GM12878 (cell line): ENCODE results near the gene NDC80. TPM values are rescaled to one million over a fixed set of nuclear protein-coding genes. Genes with fewer than 3 reads are reported as not detected.

Experiments used
- ATAC-seq: fragments of 200-7000 bp; cut with Tn5 transposase; 3 replicates; pipeline ENCODE4 v1.9.1; 2020; ENCODE audit warnings: mild to moderate bottlenecking, moderate library complexity
- BruUV-seq: library from RNA; stranded (reverse); fragments of 400-500 nt; replicated peaks from 2 replicates; lab custom pipeline; 2021; lab: Mats Ljungman, UMichigan
- CTCF ChIA-PET: fragments of 300-600 bp; sonication (Branson Sonifier 250); formaldehyde crosslinking; extraction: SDS; loops from one replicate; lab custom pipeline; 2021; ENCODE audit warnings: inconsistent platforms; lab: Yijun Ruan, JAX
- POLR2A ChIA-PET: fragments of 350-600 bp; formaldehyde crosslinking; extraction: SDS; loops from one replicate; lab custom pipeline; 2021; ENCODE audit warnings: inconsistent platforms; lab: Charles Lee
- RAD21 ChIA-PET: fragments of 300-600 bp; sonication (Branson Sonifier 250); formaldehyde crosslinking; loops from one replicate; lab custom pipeline; 2023; ENCODE audit warnings: antibody characterized with exemption; ENCODE audit not compliant: unreplicated experiment; lab: Charles Lee
- SMC1A ChIA-PET: fragments of 300-600 bp; sonication (Branson Sonifier 250); formaldehyde crosslinking; loops from one replicate; lab custom pipeline; 2023; ENCODE audit not compliant: unreplicated experiment, uncharacterized antibody; lab: Charles Lee
- DNase-seq: peaks from one replicate; pipeline ENCODE4 v3.0.0-alpha.2; 2011; ENCODE audit warnings: low read depth, low spot score
- FAIRE-seq: peaks from 3 replicates; lab custom pipeline; 2011; peaks lifted over from hg19 to GRCh38; lab: Jason Lieb, UNC
- H2AFZ ChIP-seq: 2 replicates; pipeline ENCODE4 v1.6.0; 2011; ENCODE audit warnings: low read depth, low read length, control low read depth; ENCODE audit not compliant: control insufficient read depth
- H3K27ac ChIP-seq: 2 replicates; pipeline ENCODE4 v1.5.1; 2011; ENCODE audit warnings: control low read depth; ENCODE audit not compliant: control insufficient read depth, insufficient read depth
- H3K27me3 ChIP-seq, 2 experiments: replicated peaks in 1 of 2; 2 replicates each; pipeline versions ENCODE4 v1.6.0 to v1.6.1; 2011; ENCODE audit warnings: low read length in 1 of 2; ENCODE audit not compliant: control insufficient read depth in 2 of 2, insufficient read depth in 2 of 2
- H3K36me3 ChIP-seq, 2 experiments: 2 replicates each; pipeline ENCODE4 v1.5.1; 2011; ENCODE audit warnings: low read length in 1 of 2; ENCODE audit not compliant: control insufficient read depth in 2 of 2, insufficient read depth in 2 of 2
- H3K4me1 ChIP-seq: 2 replicates; pipeline ENCODE4 v1.6.1; 2011; ENCODE audit warnings: mild to moderate bottlenecking, low read length, moderate library complexity, mixed read lengths; ENCODE audit not compliant: control insufficient read depth, insufficient read depth
- H3K4me2 ChIP-seq: 2 replicates; pipeline ENCODE4 v1.6.0; 2011; ENCODE audit warnings: control low read depth; ENCODE audit not compliant: control insufficient read depth, insufficient read depth
- H3K4me3 ChIP-seq: fragments of 200-600 bp; sonication (generic); 2 replicates; pipeline ENCODE4 v1.5.1; 2016
- H3K79me2 ChIP-seq: 2 replicates; pipeline ENCODE4 v1.6.0; 2011; ENCODE audit warnings: low read length; ENCODE audit not compliant: control insufficient read depth, insufficient read depth
- H3K9ac ChIP-seq: 2 replicates; pipeline ENCODE4 v1.8.0; 2011; ENCODE audit warnings: low read length, control low read depth, mixed read lengths; ENCODE audit not compliant: control insufficient read depth, insufficient read depth
- H3K9me3 ChIP-seq: replicated peaks from 3 replicates; pipeline ENCODE4 v1.5.1; 2011; ENCODE audit warnings: mild to moderate bottlenecking, low read length; ENCODE audit not compliant: control insufficient read depth, insufficient read depth
- H4K20me1 ChIP-seq: 2 replicates; pipeline ENCODE4 v1.6.0; 2011; ENCODE audit not compliant: control insufficient read depth, insufficient read depth
- ATF7 ChIP-seq: fragments of 450-650 bp; IDR thresholded peaks from 2 replicates; pipeline ENCODE4 v1.6.1; 2016; ENCODE audit warnings: low read depth, mild to moderate bottlenecking
- BCL11A ChIP-seq: IDR thresholded peaks from 2 replicates; pipeline ENCODE4 v1.6.1; 2011; ENCODE audit warnings: low read depth, low read length
- BHLHE40 ChIP-seq, 2 experiments: fragments of 450-650 bp in 1 of 2; IDR thresholded peaks; 2 replicates each; pipeline ENCODE4 v1.6.1; 2011 to 2017; ENCODE audit warnings: low read depth in 2 of 2, borderline replicate concordance in 1 of 2, improper control_type of control experiment in 1 of 2, low read length in 1 of 2, mild to moderate bottlenecking in 1 of 2
- BMI1 ChIP-seq: fragments of 450-650 bp; IDR thresholded peaks from 2 replicates; pipeline ENCODE4 v1.6.1; 2016; ENCODE audit warnings: mild to moderate bottlenecking, moderate library complexity, borderline replicate concordance
- CREB1 ChIP-seq: IDR thresholded peaks from 2 replicates; pipeline ENCODE4 v1.6.1; 2012; ENCODE audit warnings: low read depth, mild to moderate bottlenecking, inconsistent platforms
- CREM ChIP-seq: IDR thresholded peaks from 2 replicates; pipeline ENCODE4 v1.6.1; 2014; ENCODE audit warnings: antibody characterized with exemption, low read depth
- EP300 ChIP-seq, 2 experiments: fragments of 150-350 bp in 1 of 2; IDR thresholded peaks; 2 replicates each; pipeline ENCODE4 v1.6.1; 2011 to 2012; ENCODE audit warnings: low read depth in 2 of 2, low read length in 2 of 2, borderline replicate concordance in 1 of 2, improper control_type of control experiment in 1 of 2, inconsistent platforms in 1 of 2; ENCODE audit not compliant: control insufficient read depth in 1 of 2
- FOS ChIP-seq: IDR thresholded peaks from 3 replicates; pipeline ENCODE4 v1.6.1; 2011; ENCODE audit warnings: borderline replicate concordance; ENCODE audit not compliant: insufficient read length; ENCODE audit errors: extremely low read depth
- FOXM1 ChIP-seq: IDR thresholded peaks from 2 replicates; pipeline ENCODE4 v1.6.1; 2012; ENCODE audit warnings: low read depth, mild to moderate bottlenecking, inconsistent platforms, low read length, moderate library complexity
- IKZF2 ChIP-seq, 2 experiments: fragments of 450-650 bp; IDR thresholded peaks; 2 replicates each; pipeline ENCODE4 v1.6.1; 2017; ENCODE audit warnings: mild to moderate bottlenecking in 2 of 2, moderate library complexity in 2 of 2
- IRF4 ChIP-seq: IDR thresholded peaks from 2 replicates; pipeline ENCODE4 v1.6.1; 2011; ENCODE audit warnings: low read depth, low read length
- JUNB ChIP-seq: IDR thresholded peaks from 2 replicates; pipeline ENCODE4 v1.6.1; 2016; ENCODE audit warnings: antibody characterized with exemption, mild to moderate bottlenecking
- SREBF1 ChIP-seq: IDR thresholded peaks from 2 replicates; pipeline ENCODE4 v1.6.1; 2012; ENCODE audit warnings: mild to moderate bottlenecking, low read length
- WGBS: methylation state at CpG from one replicate; pipeline ENCODE4 v1.1.6; 2016; ENCODE audit warnings: low lambda C conversion rate; ENCODE audit not compliant: insufficient replicate concordance, insufficient coverage; ENCODE audit errors: missing lambda C conversion rate; 5-methylcytosine and 5-hydroxymethylcytosine counted together
- in situ Hi-C: fragments of 300-500 bp; cut with MboI; formaldehyde crosslinking; loops from 9 replicates; pipeline ENCODE4 v1.14.3; 2018; ENCODE audit warnings: mixed read lengths
- intact Hi-C: fragments of 100-400 bp; cut with micrococcal nuclease; formaldehyde crosslinking; loops from one replicate; pipeline ENCODE4 v1.14.2; 2022; ENCODE audit not compliant: unreplicated experiment
- polyA plus RNA-seq, 11 experiments: library from polyadenylated mRNA; depleted of rRNA in 4 of 11; unstranded in 6 of 11; stranded (reverse) in 5 of 11; fragments of >200 nt; fragmentation: Nextera tagmentation in 4 of 11; fragmentation: Illumina TruSeq in 1 of 11; extraction: Ambion mirVana in 4 of 11; extraction: Trizol in 1 of 11; gene quantifications; 1 replicate in 1 of 11; 2 replicates in 10 of 11; pipeline versions ENCODE4 v1.2.1 to v1.2.3, GENCODE V29; 2011 to 2016; ENCODE audit warnings: inconsistent platforms in 2 of 11, missing spikeins in 2 of 11, low read depth in 1 of 11
- total RNA-seq, 4 experiments: library from RNA; depleted of rRNA in 3 of 4; stranded (reverse); fragments of >200 nt in 3 of 4; fragmentation: Illumina TruSeq in 1 of 4; extraction: Trizol in 1 of 4; gene quantifications; 2 replicates each; pipeline versions ENCODE4 v1.2.1 to v1.2.3, GENCODE V29; 2013 to 2021
- TF ChIP-seq, protein P1 (sequence below): fragments of 450-650 bp; formaldehyde crosslinking; IDR thresholded peaks from 2 replicates; pipeline ENCODE4 v1.5.0; 2022; ENCODE audit warnings: mild to moderate bottlenecking, missing genetic modification characterization
- TF ChIP-seq, protein P2 (sequence below): fragments of 450-650 bp; IDR thresholded peaks from 2 replicates; pipeline ENCODE4 v1.6.1; 2014; ENCODE audit warnings: mild to moderate bottlenecking
- TF ChIP-seq, protein P3 (sequence below): fragments of 450-650 bp; IDR thresholded peaks from 2 replicates; pipeline ENCODE4 v1.6.1; 2017; ENCODE audit warnings: borderline replicate concordance

NDC80 gene
- total and polyA plus RNA-seq, 10 of the 15 experiments (the other 5 are each of a cell fraction or from before 2014, with no cell fraction given), result 36.5 to 80.8 (median 54.7) TPM

DNA sequence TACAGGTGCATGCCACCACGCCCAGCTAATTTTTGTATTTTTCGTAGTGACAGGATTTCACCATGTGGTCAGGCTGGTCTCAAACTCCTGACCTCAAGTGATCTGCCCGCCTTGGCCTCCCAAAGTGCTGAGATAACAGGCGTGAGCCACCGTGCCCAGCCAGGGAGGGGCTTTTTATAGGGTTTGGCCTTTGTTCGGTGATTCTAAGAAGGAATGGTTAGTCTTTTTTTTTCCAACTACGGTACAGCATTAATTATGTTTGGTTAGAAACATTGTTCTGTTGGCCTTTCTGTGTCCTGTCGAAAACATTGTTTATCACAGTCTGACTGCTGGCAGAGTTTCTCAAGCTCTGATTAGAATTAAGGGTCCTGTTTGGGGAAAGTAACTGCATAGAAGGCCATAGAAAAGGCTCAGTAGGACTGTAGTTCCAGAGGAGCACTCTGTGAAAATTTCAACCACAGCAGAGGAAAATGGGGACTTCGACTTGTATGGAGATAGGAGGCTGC lies 64.8 kb downstream of the NDC80 start (continued):
- TF ChIP-seq, protein P1, sequence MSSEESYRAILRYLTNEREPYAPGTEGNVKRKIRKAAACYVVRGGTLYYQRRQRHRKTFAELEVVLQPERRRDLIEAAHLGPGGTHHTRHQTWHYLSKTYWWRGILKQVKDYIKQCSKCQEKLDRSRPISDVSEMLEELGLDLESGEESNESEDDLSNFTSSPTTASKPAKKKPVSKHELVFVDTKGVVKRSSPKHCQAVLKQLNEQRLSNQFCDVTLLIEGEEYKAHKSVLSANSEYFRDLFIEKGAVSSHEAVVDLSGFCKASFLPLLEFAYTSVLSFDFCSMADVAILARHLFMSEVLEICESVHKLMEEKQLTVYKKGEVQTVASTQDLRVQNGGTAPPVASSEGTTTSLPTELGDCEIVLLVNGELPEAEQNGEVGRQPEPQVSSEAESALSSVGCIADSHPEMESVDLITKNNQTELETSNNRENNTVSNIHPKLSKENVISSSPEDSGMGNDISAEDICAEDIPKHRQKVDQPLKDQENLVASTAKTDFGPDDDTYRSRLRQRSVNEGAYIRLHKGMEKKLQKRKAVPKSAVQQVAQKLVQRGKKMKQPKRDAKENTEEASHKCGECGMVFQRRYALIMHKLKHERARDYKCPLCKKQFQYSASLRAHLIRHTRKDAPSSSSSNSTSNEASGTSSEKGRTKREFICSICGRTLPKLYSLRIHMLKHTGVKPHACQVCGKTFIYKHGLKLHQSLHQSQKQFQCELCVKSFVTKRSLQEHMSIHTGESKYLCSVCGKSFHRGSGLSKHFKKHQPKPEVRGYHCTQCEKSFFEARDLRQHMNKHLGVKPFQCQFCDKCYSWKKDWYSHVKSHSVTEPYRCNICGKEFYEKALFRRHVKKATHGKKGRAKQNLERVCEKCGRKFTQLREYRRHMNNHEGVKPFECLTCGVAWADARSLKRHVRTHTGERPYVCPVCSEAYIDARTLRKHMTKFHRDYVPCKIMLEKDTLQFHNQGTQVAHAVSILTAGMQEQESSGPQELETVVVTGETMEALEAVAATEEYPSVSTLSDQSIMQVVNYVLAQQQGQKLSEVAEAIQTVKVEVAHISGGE, result no peak
- no peak for TF ChIP-seq BCL11A

DNA sequence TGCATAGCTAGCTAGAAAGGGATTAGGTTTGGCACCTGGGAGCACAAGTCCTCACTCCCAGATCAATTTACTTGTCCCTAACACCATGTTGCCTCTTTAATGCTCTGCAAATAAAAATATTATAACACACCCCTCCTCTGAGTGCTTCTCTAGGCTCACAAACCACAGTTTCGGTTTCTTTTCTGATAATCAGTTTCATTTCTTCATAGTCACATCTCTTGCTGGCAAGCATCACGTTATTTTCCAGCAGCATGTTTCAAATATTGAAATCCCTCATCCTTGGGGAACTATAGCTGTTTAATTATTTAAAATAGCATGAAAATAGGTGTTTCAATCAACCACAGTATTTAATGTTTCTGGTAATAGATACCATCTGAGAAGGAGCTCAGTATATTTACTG lies 70.3 kb downstream of the NDC80 start:
- ChIA-PET POLR2A (interaction anchor here (1.0 to 4.8 kb wide), 6 partner anchors 10 to 36 kb away, joined by 4 to 44 read pairs (median 7); partner anchors contain the start of gene SMCHD1), RAD21 (interaction anchor here (1.0 to 3.1 kb wide), 8 partner anchors 9 to 609 kb away, joined by 3 to 30 read pairs (median 3); partner anchors contain the start of genes METTL4, NDC80 and SMCHD1), CTCF (interaction anchor here (1.2 to 1.6 kb wide), 3 partner anchors 10 to 15 kb away, joined by 3 to 8 read pairs (median 4); no protein-coding TSS in a partner anchor), SMC1A (interaction anchor here (0.9 to 4.3 kb wide), 8 partner anchors 11 to 70 kb away, joined by 3 to 29 read pairs (median 6); partner anchors contain the start of genes METTL4, NDC80 and SMCHD1)
- no peaks in the 10 kb centered on the region for H3K79me2 ChIP-seq
- ATAC-seq, result peak; percentile 80
- peaks cover 49% of the 10 kb centered on the region for H3K4me1 ChIP-seq
- BruUV-seq, result no TSS peak
- H3K4me2 ChIP-seq, result peak overlapping the region; percentile 93
- intact Hi-C loops, result loop anchor here (2.0 kb wide), 1 partner anchor 13 kb away; the partner anchor contains the start of gene SMCHD1
- peak overlapping the region; percentile 37; the same call in 1 of the 2 replicates for H3K9ac ChIP-seq
- H2AFZ ChIP-seq, result peak overlapping the region; percentile 45; the same call in 1 of the 2 replicates
- H3K36me3 ChIP-seq, result no peaks in the 10 kb centered on the region
- no peaks in the 10 kb centered on the region for H4K20me1 ChIP-seq
- H3K27ac ChIP-seq, result peak overlapping the region; percentile 99
- peak overlapping the region; percentile 33 for H3K4me3 ChIP-seq
- in situ Hi-C loops, result no loop called here
- H3K9me3 ChIP-seq, result no peaks in the 10 kb centered on the region
- FAIRE-seq, result peak; percentile 81
- H3K27me3 ChIP-seq, result no peaks in the 10 kb centered on the region
- peak; percentile 77 for DNase-seq
- 2% methylated on average over 2 of the region's 2 CpGs for WGBS
- TF ChIP-seq CREB1 (peak; percentile 44; the same call in 1 of the 2 replicates), SREBF1 (no peak), FOXM1 (peak; percentile 32; the same call in 1 of the 2 replicates), ATF7 (peak; percentile 44), FOS (no peak), CREM (peak; percentile 38; the same call in 1 of the 2 replicates), JUNB (peak; percentile 84), IKZF2 (IDR thresholded peaks at IDR 0.05) (peak; percentile 70 to 83; a peak in 3 of 4 replicates), EP300 (IDR thresholded peaks at IDR 0.05; ENCODE audit: borderline replicate concordance in 1 of 2, control insufficient read depth in 1 of 2, low read depth in 2 of 2, low read length in 2 of 2) (peak in 1 of 2 experiments; percentile 57; a peak in 1 of 4 replicates), BMI1 (peak; percentile 41; the same call in 1 of the 2 replicates), IRF4 (peak; percentile 73; the same call in 1 of the 2 replicates), BHLHE40 (IDR thresholded peaks at IDR 0.05; ENCODE audit: borderline replicate concordance in 1 of 2, low read depth in 2 of 2, low read length in 1 of 2) (peak; percentile 71 to 82; a peak in 3 of 4 replicates)
- TF ChIP-seq, protein P2, sequence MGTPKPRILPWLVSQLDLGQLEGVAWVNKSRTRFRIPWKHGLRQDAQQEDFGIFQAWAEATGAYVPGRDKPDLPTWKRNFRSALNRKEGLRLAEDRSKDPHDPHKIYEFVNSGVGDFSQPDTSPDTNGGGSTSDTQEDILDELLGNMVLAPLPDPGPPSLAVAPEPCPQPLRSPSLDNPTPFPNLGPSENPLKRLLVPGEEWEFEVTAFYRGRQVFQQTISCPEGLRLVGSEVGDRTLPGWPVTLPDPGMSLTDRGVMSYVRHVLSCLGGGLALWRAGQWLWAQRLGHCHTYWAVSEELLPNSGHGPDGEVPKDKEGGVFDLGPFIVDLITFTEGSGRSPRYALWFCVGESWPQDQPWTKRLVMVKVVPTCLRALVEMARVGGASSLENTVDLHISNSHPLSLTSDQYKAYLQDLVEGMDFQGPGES, result no peak
- TF ChIP-seq, protein P3, sequence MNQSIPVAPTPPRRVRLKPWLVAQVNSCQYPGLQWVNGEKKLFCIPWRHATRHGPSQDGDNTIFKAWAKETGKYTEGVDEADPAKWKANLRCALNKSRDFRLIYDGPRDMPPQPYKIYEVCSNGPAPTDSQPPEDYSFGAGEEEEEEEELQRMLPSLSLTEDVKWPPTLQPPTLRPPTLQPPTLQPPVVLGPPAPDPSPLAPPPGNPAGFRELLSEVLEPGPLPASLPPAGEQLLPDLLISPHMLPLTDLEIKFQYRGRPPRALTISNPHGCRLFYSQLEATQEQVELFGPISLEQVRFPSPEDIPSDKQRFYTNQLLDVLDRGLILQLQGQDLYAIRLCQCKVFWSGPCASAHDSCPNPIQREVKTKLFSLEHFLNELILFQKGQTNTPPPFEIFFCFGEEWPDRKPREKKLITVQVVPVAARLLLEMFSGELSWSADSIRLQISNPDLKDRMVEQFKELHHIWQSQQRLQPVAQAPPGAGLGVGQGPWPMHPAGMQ, result no peak
